ENCODE results near the gene FRMD3. TPM values are rescaled to one million over a fixed set of nuclear protein-coding genes. Genes with fewer than 3 reads are reported as not detected.

Gene FRMD3
- total RNA-seq, 4 donors from 2014 or later: 2.2 to 5.8 (median 4.4) TPM

GRCh38 chr9:83327750-83328622 is 210.2 kb downstream of the FRMD3 start:
- TF ChIP-seq CTCF (IDR thresholded peaks at IDR 0.05): no peak
- TF ChIP-seq POLR2A (IDR thresholded peaks at IDR 0.05): no peak
- no peak for DNase-seq (ENCODE audit: low spot score in 2 of 2)
- intact Hi-C loops (cut with DNase I; ENCODE audit: low total_unique reads): no loop called here
- 43 to 47% methylated on average over 6 of the region's 6 CpGs for WGBS, 2 donors
- no peak overlapping the region for H3K4me3 ChIP-seq (ENCODE audit: low read depth, poor library complexity, severe bottlenecking)

- DNase-seq (ENCODE audit: low spot score in 2 of 2): no peak
- H3K4me3 ChIP-seq (ENCODE audit: low read depth, poor library complexity, severe bottlenecking): no peak overlapping the region
- 44% methylated on average over 3 of the region's 3 CpGs for WGBS, 2 donors
- intact Hi-C loops (cut with DNase I; ENCODE audit: low total_unique reads): no loop called here
- no peak for TF ChIP-seq CTCF (IDR thresholded peaks at IDR 0.05)
- no peak for TF ChIP-seq POLR2A (IDR thresholded peaks at IDR 0.05)
Observed at GRCh38 chr9:83327323-83327722, 210.9 kb downstream of the FRMD3 start.

DNA sequence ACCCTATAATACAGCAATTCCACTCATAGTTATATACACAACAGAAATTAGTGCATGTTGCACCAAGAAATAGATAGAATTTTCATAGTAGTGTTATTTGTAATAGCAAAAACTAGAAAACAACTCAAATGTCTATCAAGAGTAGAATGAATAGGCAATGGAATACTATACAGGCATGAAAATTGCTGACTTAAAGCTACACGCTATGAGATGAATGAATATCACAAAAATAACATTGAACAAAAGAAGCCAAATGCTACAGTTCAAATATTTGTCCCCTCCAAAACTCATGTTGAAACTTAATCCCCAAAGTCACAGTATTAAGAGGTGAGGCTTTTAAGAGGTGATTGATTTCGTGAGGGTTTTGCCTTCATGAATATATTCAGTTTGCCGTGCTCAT is 215.1 kb downstream of the FRMD3 start:
- no peak for DNase-seq (ENCODE audit: low spot score in 2 of 2)
- intact Hi-C loops (cut with DNase I; ENCODE audit: low total_unique reads): no loop called here
- TF ChIP-seq CTCF (IDR thresholded peaks at IDR 0.05): no peak
- no peak overlapping the region for H3K4me3 ChIP-seq (ENCODE audit: low read depth, poor library complexity, severe bottlenecking)
- WGBS, 2 donors: 97% methylated on average over 3 of the region's 3 CpGs

GRCh38 chr9:83322438-83322837 is 215.8 kb downstream of the FRMD3 start:
- DNase-seq (ENCODE audit: low spot score in 2 of 2): no peak
- TF ChIP-seq CTCF (IDR thresholded peaks at IDR 0.05) (no peak), POLR2A (IDR thresholded peaks at IDR 0.05) (no peak)
- H3K4me3 ChIP-seq (ENCODE audit: low read depth, poor library complexity, severe bottlenecking): no peak overlapping the region
- intact Hi-C loops (cut with DNase I; ENCODE audit: low total_unique reads): no loop called here
- 90 to 96% methylated on average over 1 of the region's 1 CpG for WGBS, 2 donors

GRCh38 chr9:83317244-83317643 is 221.0 kb downstream of the FRMD3 start:
- intact Hi-C loops (cut with DNase I; ENCODE audit: low total_unique reads): no loop called here
- no peak for DNase-seq (ENCODE audit: low spot score in 2 of 2)
- 28 to 40% methylated on average over 2 of the region's 2 CpGs for WGBS, 2 donors
- TF ChIP-seq POLR2A (IDR thresholded peaks at IDR 0.05): no peak
- H3K4me3 ChIP-seq (ENCODE audit: low read depth, poor library complexity, severe bottlenecking): no peak overlapping the region

DNA sequence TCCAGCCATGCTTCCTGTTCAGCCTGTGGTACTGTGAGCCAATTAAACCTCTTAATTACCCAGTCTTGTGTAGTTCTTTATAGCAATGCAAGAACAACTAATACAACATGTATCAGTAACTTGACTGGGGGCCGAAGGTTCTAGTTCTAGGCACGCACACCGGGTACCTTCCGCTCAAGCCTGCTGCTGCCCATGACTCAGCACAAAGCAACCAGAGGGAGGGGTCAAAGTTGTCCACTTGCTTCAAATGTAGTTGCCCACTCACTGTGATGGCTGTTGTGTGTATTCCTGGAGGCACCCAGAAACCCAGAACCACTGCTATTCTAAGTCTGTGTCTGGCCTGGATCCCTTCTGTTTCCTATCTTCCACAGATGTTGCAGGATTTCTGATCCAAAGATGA is 222.6 kb downstream of the FRMD3 start:
- WGBS, 2 donors: 95 to 100% methylated on average over 4 of the region's 4 CpGs

More for the DNA sequence above, 222.6 kb downstream of the FRMD3 start:
- H3K4me3 ChIP-seq (ENCODE audit: low read depth, poor library complexity, severe bottlenecking): no peak overlapping the region
- intact Hi-C loops (cut with DNase I; ENCODE audit: low total_unique reads): no loop called here
- TF ChIP-seq POLR2A (IDR thresholded peaks at IDR 0.05) (no peak), CTCF (IDR thresholded peaks at IDR 0.05) (no peak)
- DNase-seq (ENCODE audit: low spot score in 2 of 2): no peak

Data from lower leg skin (tissue), 4 donors.